SW480 (cell line): Measurements from ENCODE around the gene BANP.
"Not testable (repeated sequence)": the region's sequence is repeated elsewhere in the genome, so short reads cannot be mapped to it uniquely, and the experiment has no call there.

Source experiments
- DNase-seq: peaks from one replicate; pipeline ENCODE4 v3.0.0-alpha.2; 2016; ENCODE audit warnings: low spot score

The BANP gene

GRCh38 chr16:88016386-88016785 is 65.2 kb downstream of the BANP start:
- not testable (repeated sequence) for DNase-seq

GRCh38 chr16:88016964-88017363 is 65.7 kb downstream of the BANP start:
- DNase-seq, result no peak

- no peak for DNase-seq
Measured at GRCh38 chr16:88017587-88018101, 66.4 kb downstream of the BANP start.

GRCh38 chr16:88018382-88018781 is 67.1 kb downstream of the BANP start:
- not testable (repeated sequence) for DNase-seq

- DNase-seq, result not testable (repeated sequence)
Measured at GRCh38 chr16:88019041-88019820, 68.0 kb downstream of the BANP start.

GRCh38 chr16:88019821-88020515 is 68.7 kb downstream of the BANP start:
- DNase-seq, result no peak

GRCh38 chr16:88020516-88020885 is 69.3 kb downstream of the BANP start:
- DNase-seq, result no peak

GRCh38 chr16:88021041-88021970 is 70.1 kb downstream of the BANP start:
- DNase-seq, result not testable (repeated sequence)

- no peak for DNase-seq
Measured at GRCh38 chr16:88022076-88023042, 71.1 kb downstream of the BANP start.

GRCh38 chr16:88023366-88023765 is 72.1 kb downstream of the BANP start:
- DNase-seq, result no peak

GRCh38 chr16:88023786-88024185 is 72.6 kb downstream of the BANP start:
- no peak for DNase-seq

- not testable (repeated sequence) for DNase-seq
Measured at GRCh38 chr16:88024491-88025085, 73.4 kb downstream of the BANP start.

GRCh38 chr16:88025086-88025492 is 73.9 kb downstream of the BANP start:
- not testable (repeated sequence) for DNase-seq

GRCh38 chr16:88025828-88026555 is 74.8 kb downstream of the BANP start:
- DNase-seq, result not testable (repeated sequence)

- DNase-seq, result no peak
Measured at GRCh38 chr16:88026964-88027938, 76.0 kb downstream of the BANP start.

GRCh38 chr16:88028177-88028930 is 77.1 kb downstream of the BANP start:
- not testable (repeated sequence) for DNase-seq

- no peak for DNase-seq
Measured at GRCh38 chr16:88030498-88030897, 79.3 kb downstream of the BANP start.

- not testable (repeated sequence) for DNase-seq
Measured at GRCh38 chr16:88030961-88031360, 79.7 kb downstream of the BANP start.
